Stimulated activated CD8-positive, alpha-beta memory T cell treated with anti-CD3 and anti-CD28 coated beads, Interleukin-2, amount 100 ng/mL, for 48 hours (primary cell): ENCODE measurements around the gene SLC30A4.
"Not testable (repeated sequence)": the region's sequence is repeated elsewhere in the genome, so short reads cannot be mapped to it uniquely, and the experiment has no call there.

Experiments used
- DNase-seq, 2 donors: peaks; one replicate each; pipeline ENCODE4 v3.0.0-alpha.2; 2020; ENCODE audit warnings: low read depth in 2 of 2

The SLC30A4 gene

DNA sequence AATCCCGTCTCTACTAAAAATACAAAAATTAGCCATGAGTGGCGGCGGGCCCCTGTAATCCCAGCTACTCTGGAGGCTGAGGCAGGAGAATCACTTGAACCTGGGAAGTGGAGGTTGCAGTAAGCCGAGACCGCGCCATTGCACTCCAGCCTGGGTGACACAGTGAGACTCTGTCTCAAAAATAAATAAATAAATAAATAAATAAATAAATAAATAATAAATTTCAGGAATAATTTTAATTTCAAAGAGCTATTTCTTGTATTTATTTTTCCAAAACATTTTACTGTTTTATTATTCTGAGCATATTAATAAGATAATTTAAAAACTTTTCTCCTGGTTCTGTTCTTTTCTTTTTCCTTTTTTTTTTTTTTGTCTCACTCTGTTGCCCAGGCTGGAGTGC, 15.4 kb downstream of the SLC30A4 start:
- not testable (repeated sequence) for DNase-seq

- DNase-seq = no peak
Observed at GRCh38 chr15:45499426-45499825, 23.1 kb downstream of the SLC30A4 start.

DNA sequence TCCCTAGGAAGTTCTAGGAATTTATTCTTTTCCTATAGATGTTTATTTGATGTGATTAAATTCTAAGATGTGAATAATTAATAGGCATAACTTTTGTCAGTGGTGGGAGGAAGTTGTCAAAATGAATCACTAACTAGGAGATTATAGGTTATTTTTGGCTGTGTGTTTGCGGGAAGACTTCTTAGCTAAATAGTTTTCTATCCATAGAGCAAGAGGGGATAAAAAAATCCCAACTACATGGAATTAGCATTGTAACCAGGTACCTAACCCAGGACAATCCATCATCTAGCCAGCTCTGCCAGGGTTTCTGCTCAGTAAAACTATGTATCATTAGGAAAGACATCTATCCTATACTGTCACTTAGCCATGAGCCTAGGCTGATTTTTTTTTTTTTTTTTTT, 23.9 kb downstream of the SLC30A4 start:
- no peak for DNase-seq

GRCh38 chr15:45497261-45497660, 25.3 kb downstream of the SLC30A4 start:
- no peak for DNase-seq

DNA sequence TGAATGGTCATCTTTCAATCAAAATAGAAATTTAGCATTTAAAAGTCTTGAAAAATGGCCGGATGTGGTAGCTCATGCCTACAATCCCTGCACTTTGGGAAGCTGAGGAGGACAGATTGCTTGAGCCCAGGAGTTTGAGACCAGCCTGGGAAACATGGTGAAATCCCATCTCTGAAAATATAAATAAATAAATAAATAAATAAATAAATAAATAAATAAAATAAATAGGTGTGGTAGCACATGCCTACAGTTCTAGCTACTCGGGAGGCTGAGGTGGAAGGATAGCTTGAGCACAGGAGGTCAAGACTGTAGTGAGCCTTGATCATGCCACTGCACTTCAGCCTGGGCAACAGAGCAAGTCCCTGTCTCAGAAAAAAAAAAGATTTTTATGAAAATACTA, 25.9 kb downstream of the SLC30A4 start:
- no peak for DNase-seq

GRCh38 chr15:45495588-45495987, 27.0 kb downstream of the SLC30A4 start:
- no peak for DNase-seq

DNA sequence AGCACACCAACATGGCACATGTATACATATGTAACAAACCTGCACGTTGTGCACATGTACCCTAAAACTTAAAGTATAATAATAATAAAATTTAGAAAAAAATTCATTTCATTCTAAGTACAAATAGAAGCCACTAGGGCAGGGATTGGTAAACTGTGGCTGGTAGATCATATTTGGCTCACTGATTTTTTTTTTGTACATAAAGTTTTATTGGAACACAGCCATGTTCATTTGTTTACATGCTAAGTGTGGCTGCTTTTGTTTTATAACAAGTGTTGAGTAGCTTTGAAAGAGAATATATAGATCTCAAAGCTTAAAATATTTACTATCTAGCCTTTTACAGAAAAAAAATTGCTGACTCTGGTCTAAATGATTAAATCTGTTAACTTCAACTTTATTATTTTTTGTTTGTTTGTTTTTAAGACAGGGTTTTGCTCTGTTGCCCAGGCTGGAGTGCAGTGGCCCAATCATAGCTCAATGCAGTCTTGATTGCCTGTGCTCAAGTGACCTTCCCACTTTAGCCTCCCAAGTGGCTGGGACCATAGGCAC, 32.8 kb downstream of the SLC30A4 start:
- no peak for DNase-seq

GRCh38 chr15:45486317-45486716, 36.2 kb downstream of the SLC30A4 start:
- DNase-seq = no peak

DNA sequence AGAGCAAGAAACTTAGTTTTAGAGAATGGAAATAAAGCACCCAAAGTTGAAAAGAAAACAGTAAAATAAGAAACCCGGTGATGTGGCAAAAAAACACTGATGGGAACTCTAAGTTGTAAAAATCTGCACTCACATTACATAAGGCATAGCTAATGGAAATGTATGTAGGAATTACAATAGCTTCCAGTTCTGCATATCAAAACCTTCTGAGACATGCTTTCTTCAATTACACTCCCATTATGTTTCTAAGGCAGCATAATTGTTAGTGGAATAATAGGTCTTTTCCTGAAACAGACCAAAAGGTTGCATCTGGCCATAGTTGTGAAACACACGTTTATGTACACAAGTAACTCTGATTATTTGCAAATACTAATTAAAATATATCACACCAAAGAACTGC, 41.4 kb downstream of the SLC30A4 start:
- DNase-seq = no peak

DNA sequence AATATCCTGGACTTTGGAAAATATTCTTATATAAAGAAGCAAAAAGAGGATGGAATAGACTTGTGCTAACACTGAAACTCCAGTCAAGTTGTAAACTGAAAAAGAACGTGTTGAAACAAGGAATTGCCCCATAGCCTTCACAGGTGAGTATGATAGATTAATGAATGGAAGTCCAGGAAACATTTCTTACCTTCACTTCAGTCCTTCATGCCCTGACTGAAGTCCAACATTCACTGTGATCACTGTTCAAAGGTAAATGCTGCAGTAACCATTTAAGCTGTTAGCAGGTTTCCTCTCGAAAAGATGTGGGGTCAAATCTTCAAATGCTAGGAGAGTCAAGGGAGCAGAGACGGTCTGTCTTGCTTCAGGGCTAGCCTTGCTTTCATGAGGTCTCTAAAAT, 46.1 kb downstream of the SLC30A4 start:
- DNase-seq = no peak

- DNase-seq = no peak
Observed at GRCh38 chr15:45474799-45475198, 47.8 kb downstream of the SLC30A4 start.

DNA sequence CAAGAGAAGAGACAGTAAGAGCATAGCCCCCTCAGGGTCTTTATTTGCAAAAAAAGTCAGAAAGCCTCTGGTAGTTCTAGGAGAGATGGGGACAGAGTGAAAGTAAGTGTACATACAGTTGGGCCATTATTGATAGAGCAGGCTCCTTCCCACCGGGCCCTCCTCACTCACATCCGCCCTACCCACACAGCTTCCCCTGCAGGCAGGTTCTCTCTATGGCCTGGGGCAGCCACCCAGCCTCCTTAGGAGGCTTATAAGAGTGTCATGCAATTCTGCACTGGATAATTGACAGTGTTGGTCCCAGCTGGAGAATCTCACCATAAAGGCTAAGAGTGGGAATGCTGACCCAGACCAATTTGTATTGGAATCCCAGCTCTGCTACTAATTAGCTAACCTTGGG, 49.5 kb downstream of the SLC30A4 start:
- DNase-seq = no peak

DNA sequence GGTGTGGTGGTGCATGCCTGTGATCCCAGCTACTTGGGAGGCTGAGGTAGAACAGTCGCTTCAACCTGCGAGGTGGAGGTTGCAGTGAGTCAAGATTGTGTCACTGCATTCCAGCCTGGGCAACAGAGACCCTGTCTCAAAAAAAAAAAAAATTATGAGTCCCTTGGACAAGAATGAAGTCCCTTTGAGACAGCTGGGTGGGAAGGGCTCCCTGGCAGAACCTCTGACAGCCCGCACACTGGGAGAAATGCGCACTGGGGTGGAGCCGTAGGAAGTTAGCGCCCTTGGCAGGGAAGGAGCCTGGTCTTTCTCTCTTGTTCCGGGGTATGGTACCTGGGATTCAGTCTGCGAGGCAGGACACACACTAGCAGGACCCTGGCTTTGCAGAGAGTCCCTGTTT, 51.4 kb downstream of the SLC30A4 start:
- no peak for DNase-seq

DNA sequence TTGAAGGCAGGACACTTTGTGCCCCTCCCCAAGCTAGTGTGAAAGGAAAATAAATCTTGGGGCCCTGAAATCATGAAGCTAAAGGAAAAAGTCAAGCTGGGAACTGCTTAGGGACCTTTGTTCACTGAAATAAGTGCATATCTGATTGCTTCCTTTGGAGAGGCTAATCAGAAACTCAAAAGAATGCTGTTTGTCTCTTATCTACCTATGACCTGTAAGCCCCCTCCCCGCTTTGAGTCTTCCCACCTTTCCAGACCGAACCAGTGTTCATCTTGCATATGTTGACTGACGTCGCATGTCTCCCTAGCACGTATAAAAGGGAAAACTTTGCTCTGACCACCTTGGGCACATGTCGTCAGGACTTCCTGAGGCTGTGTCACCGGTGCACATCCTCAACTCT, 53.1 kb downstream of the SLC30A4 start:
- no peak for DNase-seq

DNA sequence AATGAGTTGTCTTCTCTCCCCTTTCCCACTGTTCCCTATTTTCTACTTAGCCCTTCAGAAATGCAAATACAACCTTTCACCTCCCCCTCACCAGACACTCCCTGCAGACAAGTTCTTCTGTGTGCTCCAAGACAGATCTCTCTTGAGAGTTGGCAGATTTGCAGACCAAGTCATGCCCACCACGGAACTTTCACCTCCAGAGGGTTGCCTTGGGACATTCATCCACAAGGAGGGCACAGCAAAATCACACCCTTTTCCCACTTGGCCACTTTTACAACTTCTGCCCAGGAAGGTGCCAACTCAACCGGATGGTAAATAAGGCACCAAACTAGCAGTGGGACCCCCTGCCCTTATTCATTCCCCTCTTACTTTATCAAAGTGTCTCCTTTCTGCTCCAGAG, 53.5 kb downstream of the SLC30A4 start:
- DNase-seq = no peak

- DNase-seq = no peak
Observed at GRCh38 chr15:45468294-45468693, 54.3 kb downstream of the SLC30A4 start.

- DNase-seq = peak; percentile 54 to 73
Observed at GRCh38 chr15:45458746-45459403, 63.7 kb downstream of the SLC30A4 start.

DNA sequence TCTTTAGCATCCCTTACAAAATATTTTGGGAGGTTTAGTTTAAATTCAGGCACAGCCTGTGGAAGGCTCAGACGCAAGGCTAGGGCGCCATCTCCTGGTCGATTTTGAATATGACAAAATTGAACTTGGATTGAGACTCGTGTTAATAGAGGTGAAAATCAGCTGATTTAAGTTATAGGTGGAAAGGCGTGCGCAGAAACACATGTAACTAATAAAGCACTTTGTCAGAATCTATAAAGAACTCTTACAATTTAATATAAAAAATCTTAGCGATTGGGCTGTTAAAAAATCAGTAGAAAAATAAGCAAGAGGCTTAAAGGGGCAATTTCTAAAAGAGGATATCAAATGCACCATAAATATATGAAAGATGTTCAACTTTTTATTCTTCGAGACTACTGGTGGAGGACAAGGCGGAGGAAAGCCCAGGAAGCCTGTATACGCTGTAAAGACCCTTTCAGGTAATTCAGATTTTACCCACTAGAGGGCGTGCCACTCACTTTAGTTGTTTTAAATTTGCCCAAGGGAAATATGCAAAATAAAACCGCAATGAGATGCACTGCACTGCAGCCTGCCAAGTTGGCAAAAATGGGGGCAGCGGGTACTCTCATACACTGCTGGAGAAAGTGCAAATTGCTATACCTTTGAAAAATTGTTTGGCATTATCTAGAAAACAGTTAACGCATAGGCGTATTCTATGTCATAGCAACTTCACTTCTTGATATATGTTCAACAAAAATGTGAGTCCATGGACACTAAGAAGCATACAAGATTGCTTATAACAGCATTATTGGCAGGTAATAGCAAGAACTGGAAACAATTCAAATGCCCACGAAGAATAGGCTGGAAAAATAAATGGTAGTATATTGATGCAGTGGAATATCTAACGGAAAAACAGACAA, 64.7 kb downstream of the SLC30A4 start:
- DNase-seq = peak; percentile 39 to 46

DNA sequence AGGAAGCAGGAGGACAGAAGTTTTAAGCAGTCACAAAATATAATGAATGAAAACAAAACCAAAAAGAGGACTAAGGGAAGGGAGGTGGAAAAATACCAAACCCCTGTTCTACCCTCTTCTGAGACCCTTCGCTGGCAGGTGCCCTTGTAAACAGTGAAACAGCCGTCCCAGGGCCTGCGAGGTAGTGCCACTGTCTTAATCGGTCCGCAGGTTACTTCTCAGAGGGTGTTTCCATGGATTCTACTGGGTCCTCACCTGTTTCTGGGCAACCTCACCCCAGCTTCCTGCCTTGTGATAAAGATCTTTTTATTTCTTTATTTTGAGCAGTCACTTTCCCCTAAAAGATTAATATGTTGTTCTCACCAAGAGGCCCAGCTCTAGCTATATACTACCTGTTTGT, 65.3 kb downstream of the SLC30A4 start:
- DNase-seq = no peak

DNA sequence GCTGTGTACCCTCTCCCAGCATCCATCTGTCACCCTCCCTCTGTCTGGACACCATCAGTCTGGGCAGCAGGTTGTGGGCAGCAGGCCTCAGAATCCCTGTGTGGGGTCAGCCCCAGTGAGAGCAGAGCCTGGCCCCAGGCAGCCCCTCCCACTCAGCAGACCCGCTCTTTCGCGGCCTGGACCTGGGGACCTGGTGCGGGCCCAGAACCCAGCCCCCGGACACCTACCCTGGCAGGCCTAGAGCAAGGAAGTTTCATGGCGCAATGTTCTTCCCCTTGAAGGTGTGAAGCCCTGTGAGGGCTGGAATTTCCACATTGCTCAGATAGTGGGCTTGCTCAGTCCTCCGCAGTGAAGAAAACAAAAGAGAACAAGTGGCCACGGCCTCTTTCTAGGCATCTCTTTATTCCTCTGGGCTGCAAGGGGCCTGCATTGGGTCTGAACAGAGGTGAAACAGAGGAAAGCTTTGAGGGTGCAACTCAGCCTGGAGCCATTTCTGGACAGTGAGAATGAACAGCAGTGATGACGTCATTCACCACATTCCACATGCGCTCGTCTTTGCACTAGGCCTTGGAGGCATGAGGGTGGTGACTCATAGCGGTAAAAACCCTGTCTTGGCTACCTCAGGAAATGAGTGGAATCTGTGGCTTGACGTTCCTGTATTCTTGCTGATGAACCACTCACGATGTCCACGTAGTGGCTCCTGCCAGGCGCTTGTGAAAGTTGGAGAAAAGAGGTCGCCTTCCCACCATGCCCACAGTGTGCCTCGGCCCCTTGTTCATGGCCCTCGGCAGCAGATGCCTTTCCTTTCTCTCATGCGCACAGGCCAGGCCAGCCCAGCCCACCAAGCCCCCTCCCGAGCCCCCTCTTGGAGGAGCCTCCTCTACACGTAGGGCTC, 66.1 kb downstream of the SLC30A4 start:
- DNase-seq = peak; percentile 22 to 53

DNA sequence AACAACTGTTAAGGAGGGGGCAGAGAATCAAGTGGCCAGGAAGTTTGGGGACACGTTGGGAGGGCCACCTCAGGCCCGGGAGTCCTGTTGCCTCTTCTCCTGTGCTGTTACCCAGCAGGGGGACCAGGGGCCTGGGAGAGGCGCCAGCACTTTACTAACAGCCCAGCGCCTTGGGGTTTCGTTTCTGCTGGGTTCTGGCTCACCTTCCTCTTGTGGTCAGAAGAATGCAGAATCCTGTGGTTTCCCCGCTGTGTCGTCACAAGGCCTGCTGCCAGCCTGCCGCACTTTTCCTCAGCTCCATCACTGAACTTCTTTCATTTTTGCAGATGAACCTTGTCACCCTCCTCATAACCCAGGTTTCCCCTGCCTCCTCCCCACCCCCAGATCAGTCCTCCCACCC, 67.7 kb downstream of the SLC30A4 start:
- peak; percentile 28 to 71 for DNase-seq

GRCh38 chr15:45451265-45451664, 71.3 kb downstream of the SLC30A4 start:
- no peak for DNase-seq
